Right lobe of liver (tissue), 6 donors: ENCODE data around the gene RPS28. TPM values are rescaled to one million over a fixed set of nuclear protein-coding genes. Genes with fewer than 3 reads are reported as not detected.

ENCODE experiments used
- ATAC-seq, 4 donors: fragments of 200-7000 bp; cut with Tn5 transposase; one replicate each; pipeline ENCODE4 v1.9.1; 2020; ENCODE audit warnings: mild to moderate bottlenecking in 4 of 4, moderate library complexity in 4 of 4
- DNase-seq, 3 donors: peaks; one replicate each; pipeline ENCODE4 v3.0.0-alpha.2; 2020
- H3K27ac ChIP-seq, 3 donors: fragments of 200-600 bp; one replicate each; pipeline ENCODE4 v1.8.0; 2022
- H3K27me3 ChIP-seq, 2 donors: fragments of 200-600 bp; one replicate each; pipeline ENCODE4 v1.8.0; 2022
- H3K36me3 ChIP-seq, 4 donors: fragments of 200-600 bp; sonication (generic) in 1 of 4; one replicate each; pipeline versions ENCODE4 v1.5.1 to v1.8.0; 2017 to 2022; ENCODE audit warnings: control low read depth in 1 of 4
- H3K4me1 ChIP-seq, 4 donors: fragments of 200-600 bp; sonication (generic) in 1 of 4; one replicate each; pipeline versions ENCODE4 v1.5.1 to v1.8.0; 2017 to 2022; ENCODE audit warnings: control low read depth in 1 of 4
- H3K4me3 ChIP-seq, 3 donors: fragments of 200-600 bp; one replicate each; pipeline ENCODE4 v1.8.0; 2022
- H3K9me3 ChIP-seq, 4 donors: fragments of 200-600 bp; sonication (generic) in 1 of 4; one replicate each; pipeline versions ENCODE4 v1.5.1 to v1.8.0; 2017 to 2022; ENCODE audit warnings: control low read depth in 1 of 4
- POLR2A ChIP-seq: fragments of 450-650 bp; IDR thresholded peaks from one replicate; pipeline ENCODE4 v1.6.1; 2017; ENCODE audit warnings: antibody characterized with exemption, mild to moderate bottlenecking
- WGBS: methylation state at CpG from one replicate; pipeline ENCODE4 v1.1.6; 2018; ENCODE audit warnings: low coverage, low lambda C conversion rate; ENCODE audit not compliant: insufficient coverage; ENCODE audit errors: missing lambda C conversion rate; 5-methylcytosine and 5-hydroxymethylcytosine counted together
- intact Hi-C, 2 donors: fragments of 100-400 bp; cut with DNase I; formaldehyde crosslinking; loops; one replicate each; pipeline versions ENCODE4 v1.11.2 to v1.14.1; 2022
- total RNA-seq, 6 experiments: library from RNA; depleted of rRNA in 2 of 6; stranded (reverse); fragments of >200 nt in 2 of 6; fragmentation: NEBNext Ultra II Directional in 3 of 6; extraction: Animal tissue kit (Norgen Biotek cat#: 25700) in 3 of 6; gene quantifications; one replicate each; pipeline versions ENCODE4 v1.1.0 to v1.2.4, GENCODE V29; 2016 to 2023
- TF ChIP-seq, protein P1 (sequence below), 4 donors: fragments of 200-600 bp in 3 of 4; fragments of 450-650 bp in 1 of 4; IDR thresholded peaks; one replicate each; pipeline versions ENCODE4 v1.5.1 to v1.8.0; 2016 to 2022; ENCODE audit warnings: antibody characterized with exemption in 4 of 4, mild to moderate bottlenecking in 2 of 4
- donor health status: DM: no; HTN: yes; CAD: no.
- donor health status: DM: no; HTN: no; CAD: no.
- donor health status: DM: no; HTN: no; CAD: no.
- donor health status: DM: no; HTN: yes; CAD: no.
- donor health status: DM: no; HTN: yes; CAD: no.

RPS28 gene
- total RNA-seq, 6 experiments from 2014 or later, result 147 to 669 (median 564) TPM

DNA sequence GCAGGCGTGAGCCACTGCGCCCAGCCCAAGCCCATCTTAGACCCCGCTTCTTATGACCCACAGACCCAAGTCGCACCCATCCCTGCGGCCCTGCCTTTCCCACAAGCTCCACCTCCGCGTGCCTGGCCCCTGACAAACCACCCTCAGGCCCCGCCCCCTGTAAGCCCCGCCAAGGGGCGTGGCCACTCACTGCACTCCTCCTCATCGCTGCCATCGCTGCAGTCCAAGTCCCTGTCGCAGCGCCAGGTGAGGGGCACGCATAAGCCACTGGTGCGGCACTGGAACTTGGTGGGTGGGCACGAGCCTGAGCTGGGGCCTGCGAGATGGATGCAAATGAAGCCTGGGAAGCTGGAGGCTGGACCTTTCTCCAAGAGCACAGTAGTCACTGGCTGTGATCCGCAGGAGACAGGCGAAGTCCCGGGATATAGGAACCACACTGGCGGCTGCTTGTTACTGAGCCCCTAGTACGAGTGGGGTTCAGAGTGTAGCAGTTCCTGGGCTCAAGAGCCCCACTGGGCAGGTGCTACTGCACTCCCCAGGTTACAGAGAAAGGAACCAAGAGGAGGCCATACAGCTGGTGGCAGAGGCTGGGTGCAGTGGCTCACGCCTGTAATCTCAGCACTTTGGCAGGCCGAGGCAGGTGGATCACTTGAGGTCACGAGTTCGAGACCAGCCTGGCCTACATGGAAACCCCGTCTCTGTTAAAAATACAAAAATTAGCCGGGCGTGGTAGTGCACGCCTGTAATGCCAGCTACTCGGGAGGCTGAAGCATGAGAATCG, 16.3 kb upstream of the RPS28 start:
- intact Hi-C loops, result no loop called here
- TF ChIP-seq POLR2A, result no peak
- TF ChIP-seq, protein P1, sequence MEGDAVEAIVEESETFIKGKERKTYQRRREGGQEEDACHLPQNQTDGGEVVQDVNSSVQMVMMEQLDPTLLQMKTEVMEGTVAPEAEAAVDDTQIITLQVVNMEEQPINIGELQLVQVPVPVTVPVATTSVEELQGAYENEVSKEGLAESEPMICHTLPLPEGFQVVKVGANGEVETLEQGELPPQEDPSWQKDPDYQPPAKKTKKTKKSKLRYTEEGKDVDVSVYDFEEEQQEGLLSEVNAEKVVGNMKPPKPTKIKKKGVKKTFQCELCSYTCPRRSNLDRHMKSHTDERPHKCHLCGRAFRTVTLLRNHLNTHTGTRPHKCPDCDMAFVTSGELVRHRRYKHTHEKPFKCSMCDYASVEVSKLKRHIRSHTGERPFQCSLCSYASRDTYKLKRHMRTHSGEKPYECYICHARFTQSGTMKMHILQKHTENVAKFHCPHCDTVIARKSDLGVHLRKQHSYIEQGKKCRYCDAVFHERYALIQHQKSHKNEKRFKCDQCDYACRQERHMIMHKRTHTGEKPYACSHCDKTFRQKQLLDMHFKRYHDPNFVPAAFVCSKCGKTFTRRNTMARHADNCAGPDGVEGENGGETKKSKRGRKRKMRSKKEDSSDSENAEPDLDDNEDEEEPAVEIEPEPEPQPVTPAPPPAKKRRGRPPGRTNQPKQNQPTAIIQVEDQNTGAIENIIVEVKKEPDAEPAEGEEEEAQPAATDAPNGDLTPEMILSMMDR (IDR thresholded peaks at IDR 0.05), result no peak
- H3K4me3 ChIP-seq, result no peak overlapping the region
- WGBS, result 75% methylated on average over 10 of the region's 33 CpGs
- H3K27me3 ChIP-seq, result no peaks in the 10 kb centered on the region
- ATAC-seq (no peak), DNase-seq (peak; percentile 22 to 49 (median 48))
- no peak overlapping the region for H3K27ac ChIP-seq
- peaks cover 0 to under 1% (median 0%) of the 10 kb centered on the region in 4 donors for H3K36me3 ChIP-seq
- H3K9me3 ChIP-seq, result no peaks in the 10 kb centered on the region
- peaks cover 0 to 30% (median 12%) of the 10 kb centered on the region in 4 donors for H3K4me1 ChIP-seq

DNA sequence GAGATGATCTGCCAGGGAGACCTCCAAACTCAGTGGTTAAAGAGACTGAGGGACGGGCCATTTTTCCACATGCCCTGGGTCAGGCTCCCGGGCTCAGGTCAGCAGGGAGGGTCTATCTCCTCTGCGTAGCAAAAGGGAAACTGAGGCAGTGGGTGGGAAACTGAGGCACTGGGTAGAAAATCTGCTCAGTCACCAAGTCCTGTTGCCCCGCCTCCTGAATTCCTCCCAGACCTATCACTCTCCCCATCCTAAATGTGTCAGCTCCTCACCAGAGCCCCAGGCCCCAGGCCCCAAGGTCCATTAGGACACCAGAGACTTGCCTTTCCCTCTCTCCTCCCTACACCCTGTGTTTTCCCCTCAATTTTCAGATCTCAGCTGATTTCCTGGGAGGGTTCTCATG, 15.5 kb upstream of the RPS28 start:
- ATAC-seq, result no peak
- TF ChIP-seq, protein P1 (IDR thresholded peaks at IDR 0.05), result no peak
- no peak for TF ChIP-seq POLR2A
- Histone ChIP-seq H3K4me3 (no peak overlapping the region), H3K4me1 (peaks cover 0 to 30% (median 12%) of the 10 kb centered on the region in 4 donors), H3K27me3 (no peaks in the 10 kb centered on the region), H3K9me3 (no peaks in the 10 kb centered on the region), H3K27ac (no peak overlapping the region), H3K36me3 (peaks cover 0 to 6% (median under 1%) of the 10 kb centered on the region in 4 donors)
- intact Hi-C loops, result no loop called here
- DNase-seq, result peak in 2 of 3 donors; percentile 25 to 31
- no CpG with 5 or more reads among the region's 4 CpGs for WGBS

DNA sequence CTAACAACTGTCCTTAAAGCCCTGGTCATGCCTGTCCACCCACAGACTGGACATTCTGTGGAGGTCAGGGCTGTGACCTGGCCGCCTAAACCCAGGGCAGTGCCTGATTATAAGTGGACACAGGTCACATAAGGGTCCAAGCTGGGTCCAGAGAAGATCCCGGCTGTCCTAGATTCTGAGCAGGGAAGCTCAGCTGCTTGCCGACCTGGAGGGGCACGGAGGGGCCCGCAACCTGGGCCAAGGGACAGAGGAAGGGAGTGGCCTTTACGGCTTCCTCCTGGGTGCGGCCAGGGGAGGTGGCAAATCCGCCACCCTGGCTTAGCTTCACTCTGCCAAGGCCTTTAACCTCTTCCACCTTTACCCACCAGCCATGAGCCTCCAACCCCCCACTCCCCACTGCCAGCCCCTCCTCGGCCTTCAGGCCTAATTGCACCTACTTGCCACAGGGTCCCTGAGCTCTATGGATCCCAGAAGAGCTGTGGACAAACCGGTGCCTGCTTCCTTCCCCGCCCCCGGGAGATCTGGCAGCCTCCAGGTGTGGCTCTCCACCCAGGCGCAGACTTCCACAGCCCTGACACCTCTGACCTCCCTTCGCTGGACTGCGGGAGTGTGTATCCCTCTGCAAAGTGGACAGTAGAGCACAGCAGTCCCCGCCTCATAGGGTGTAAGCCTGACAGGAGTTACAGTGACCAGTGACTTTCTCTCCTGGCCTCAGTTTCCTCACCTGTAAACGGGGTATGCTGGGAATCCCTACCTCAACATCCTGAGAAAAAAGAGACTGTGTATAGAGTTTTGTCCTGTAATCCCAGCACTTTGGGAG, 14.9 kb upstream of the RPS28 start:
- no peak overlapping the region for H3K4me3 ChIP-seq
- no peak for TF ChIP-seq POLR2A
- TF ChIP-seq, protein P1 (IDR thresholded peaks at IDR 0.05), result no peak
- DNase-seq, result peak; percentile 29 to 69 (median 55)
- H3K36me3 ChIP-seq, result peaks cover 0 to 12% (median 4%) of the 10 kb centered on the region in 4 donors
- no peaks in the 10 kb centered on the region for H3K27me3 ChIP-seq
- intact Hi-C loops, result no loop called here
- H3K9me3 ChIP-seq, result no peaks in the 10 kb centered on the region
- H3K27ac ChIP-seq, result no peak overlapping the region
- WGBS, result 41% methylated on average over 6 of the region's 17 CpGs
- ATAC-seq, result peak in 3 of 4 donors; percentile 23 to 37 (median 25)
- peaks cover 0 to 30% (median 12%) of the 10 kb centered on the region in 4 donors for H3K4me1 ChIP-seq

DNA sequence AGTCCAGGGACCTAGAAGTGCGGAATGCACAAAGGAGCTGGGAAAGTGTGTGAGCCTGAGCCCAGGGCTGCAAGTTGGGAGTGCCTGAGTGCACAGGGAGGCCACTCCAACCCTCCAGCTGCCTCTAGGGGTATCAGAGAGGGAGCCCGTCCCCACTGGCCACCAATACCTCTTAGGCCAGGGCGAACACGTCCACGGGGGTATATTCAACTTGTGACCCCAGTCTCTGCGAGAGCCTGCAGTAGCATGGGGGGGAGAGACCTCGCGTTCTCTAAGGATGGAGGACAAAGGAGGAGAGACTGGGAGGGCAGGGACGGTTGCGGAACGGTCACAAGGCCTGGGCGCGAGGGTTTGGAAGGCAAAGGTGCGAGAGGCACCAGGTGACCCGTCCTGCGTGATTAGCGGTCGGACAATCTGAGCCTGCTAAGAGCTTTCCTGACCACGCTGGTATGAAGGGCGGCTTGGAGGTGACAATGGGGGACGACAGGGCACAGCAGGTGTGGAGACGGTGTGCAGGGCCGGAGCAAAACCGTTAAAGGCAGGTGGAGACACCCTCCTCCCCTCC, 13.8 kb upstream of the RPS28 start:
- peak overlapping the region; percentile 40 to 75 (median 72) for H3K4me3 ChIP-seq
- TF ChIP-seq, protein P1 (IDR thresholded peaks at IDR 0.05), result no peak
- TF ChIP-seq POLR2A, result no peak
- no peaks in the 10 kb centered on the region for H3K27me3 ChIP-seq
- peak overlapping the region in 1 of 3 donors; percentile 53 for H3K27ac ChIP-seq
- intact Hi-C loops, result no loop called here
- WGBS, result 7% methylated on average over 17 of the region's 24 CpGs
- ATAC-seq, result peak; percentile 2 to 26 (median 10)
- no peak for DNase-seq
- H3K9me3 ChIP-seq, result no peaks in the 10 kb centered on the region
- H3K4me1 ChIP-seq, result peaks cover 0 to 30% (median 12%) of the 10 kb centered on the region in 4 donors
- peaks cover 0 to 14% (median 4%) of the 10 kb centered on the region in 4 donors for H3K36me3 ChIP-seq
